Measurements from ENCODE around the gene ADNP. TPM values are rescaled to one million over a fixed set of nuclear protein-coding genes. Genes with fewer than 3 reads are reported as not detected.

ADNP gene
- total and polyA plus RNA-seq, 2 of the 13 experiments (the other 11 are each of a cell fraction or from before 2014, with no cell fraction given), result 21.0 to 21.5 TPM

DNA sequence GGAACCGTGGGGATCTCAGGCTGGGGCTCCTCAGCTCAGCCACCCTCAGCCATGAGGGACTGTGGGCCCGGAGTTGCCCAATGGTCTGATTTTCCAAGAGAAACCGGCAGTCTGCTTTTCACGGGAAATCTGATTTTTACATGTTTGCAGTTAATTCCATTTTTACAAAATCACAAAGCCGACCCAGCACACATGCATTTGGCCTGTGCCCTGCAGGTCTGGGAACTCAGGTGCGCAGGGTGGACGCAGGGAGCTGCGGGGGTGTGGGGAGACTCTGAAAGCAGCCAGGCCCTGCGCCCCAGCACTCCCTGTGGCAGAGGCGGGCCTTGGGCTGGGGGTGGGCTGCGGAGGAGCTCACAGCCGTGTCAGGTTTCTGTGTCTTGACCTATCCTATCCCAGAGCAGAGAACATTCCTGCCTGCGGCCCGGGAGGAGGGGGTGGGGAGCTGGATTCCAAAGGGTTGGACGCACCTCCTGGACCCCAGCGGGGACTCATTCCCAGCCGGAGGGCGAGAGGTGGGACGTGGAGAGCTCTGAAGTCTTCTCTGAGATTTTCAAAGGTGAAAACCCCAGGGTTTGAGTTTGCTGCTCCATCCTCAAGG, 60.6 kb downstream of the ADNP start (continued):
- TF ChIP-seq, protein P1, sequence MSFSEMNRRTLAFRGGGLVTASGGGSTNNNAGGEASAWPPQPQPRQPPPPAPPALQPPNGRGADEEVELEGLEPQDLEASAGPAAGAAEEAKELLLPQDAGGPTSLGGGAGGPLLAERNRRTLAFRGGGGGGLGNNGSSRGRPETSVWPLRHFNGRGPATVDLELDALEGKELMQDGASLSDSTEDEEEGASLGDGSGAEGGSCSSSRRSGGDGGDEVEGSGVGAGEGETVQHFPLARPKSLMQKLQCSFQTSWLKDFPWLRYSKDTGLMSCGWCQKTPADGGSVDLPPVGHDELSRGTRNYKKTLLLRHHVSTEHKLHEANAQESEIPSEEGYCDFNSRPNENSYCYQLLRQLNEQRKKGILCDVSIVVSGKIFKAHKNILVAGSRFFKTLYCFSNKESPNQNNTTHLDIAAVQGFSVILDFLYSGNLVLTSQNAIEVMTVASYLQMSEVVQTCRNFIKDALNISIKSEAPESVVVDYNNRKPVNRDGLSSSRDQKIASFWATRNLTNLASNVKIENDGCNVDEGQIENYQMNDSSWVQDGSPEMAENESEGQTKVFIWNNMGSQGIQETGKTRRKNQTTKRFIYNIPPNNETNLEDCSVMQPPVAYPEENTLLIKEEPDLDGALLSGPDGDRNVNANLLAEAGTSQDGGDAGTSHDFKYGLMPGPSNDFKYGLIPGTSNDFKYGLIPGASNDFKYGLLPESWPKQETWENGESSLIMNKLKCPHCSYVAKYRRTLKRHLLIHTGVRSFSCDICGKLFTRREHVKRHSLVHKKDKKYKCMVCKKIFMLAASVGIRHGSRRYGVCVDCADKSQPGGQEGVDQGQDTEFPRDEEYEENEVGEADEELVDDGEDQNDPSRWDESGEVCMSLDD (CRISPR knock-in tag; IDR thresholded peaks at IDR 0.05; ENCODE audit: borderline replicate concordance), result no peak
- TF ChIP-seq THYN1 (CRISPR knock-in tag; IDR thresholded peaks at IDR 0.05; ENCODE audit: borderline replicate concordance, low read depth) (no peak), RFXANK (CRISPR knock-in tag; IDR thresholded peaks at IDR 0.05) (no peak), SUZ12 (IDR thresholded peaks at IDR 0.05; ENCODE audit: low read depth, low read length) (no peak), PHF8 (CRISPR knock-in tag; IDR thresholded peaks at IDR 0.05) (peak; percentile 73), ZFY (CRISPR knock-in tag; IDR thresholded peaks at IDR 0.05) (0 out of 2 replicates have a peak, but pooled peaks have one; percentile 21), RELA (CRISPR knock-in tag; IDR thresholded peaks at IDR 0.05) (no peak), CHD2 (IDR thresholded peaks at IDR 0.05; ENCODE audit: low read depth, low read length) (no peak), KAT2B (IDR thresholded peaks at IDR 0.05; ENCODE audit: borderline replicate concordance, low read depth, low read length) (no peak), ASH2L (IDR thresholded peaks at IDR 0.05; ENCODE audit: insufficient read length, low read depth, low read length) (no peak), ZNF572 (CRISPR knock-in tag; IDR thresholded peaks at IDR 0.05) (peak; percentile 31; the same call in 1 of the 2 replicates)
- TF ChIP-seq, protein P2, sequence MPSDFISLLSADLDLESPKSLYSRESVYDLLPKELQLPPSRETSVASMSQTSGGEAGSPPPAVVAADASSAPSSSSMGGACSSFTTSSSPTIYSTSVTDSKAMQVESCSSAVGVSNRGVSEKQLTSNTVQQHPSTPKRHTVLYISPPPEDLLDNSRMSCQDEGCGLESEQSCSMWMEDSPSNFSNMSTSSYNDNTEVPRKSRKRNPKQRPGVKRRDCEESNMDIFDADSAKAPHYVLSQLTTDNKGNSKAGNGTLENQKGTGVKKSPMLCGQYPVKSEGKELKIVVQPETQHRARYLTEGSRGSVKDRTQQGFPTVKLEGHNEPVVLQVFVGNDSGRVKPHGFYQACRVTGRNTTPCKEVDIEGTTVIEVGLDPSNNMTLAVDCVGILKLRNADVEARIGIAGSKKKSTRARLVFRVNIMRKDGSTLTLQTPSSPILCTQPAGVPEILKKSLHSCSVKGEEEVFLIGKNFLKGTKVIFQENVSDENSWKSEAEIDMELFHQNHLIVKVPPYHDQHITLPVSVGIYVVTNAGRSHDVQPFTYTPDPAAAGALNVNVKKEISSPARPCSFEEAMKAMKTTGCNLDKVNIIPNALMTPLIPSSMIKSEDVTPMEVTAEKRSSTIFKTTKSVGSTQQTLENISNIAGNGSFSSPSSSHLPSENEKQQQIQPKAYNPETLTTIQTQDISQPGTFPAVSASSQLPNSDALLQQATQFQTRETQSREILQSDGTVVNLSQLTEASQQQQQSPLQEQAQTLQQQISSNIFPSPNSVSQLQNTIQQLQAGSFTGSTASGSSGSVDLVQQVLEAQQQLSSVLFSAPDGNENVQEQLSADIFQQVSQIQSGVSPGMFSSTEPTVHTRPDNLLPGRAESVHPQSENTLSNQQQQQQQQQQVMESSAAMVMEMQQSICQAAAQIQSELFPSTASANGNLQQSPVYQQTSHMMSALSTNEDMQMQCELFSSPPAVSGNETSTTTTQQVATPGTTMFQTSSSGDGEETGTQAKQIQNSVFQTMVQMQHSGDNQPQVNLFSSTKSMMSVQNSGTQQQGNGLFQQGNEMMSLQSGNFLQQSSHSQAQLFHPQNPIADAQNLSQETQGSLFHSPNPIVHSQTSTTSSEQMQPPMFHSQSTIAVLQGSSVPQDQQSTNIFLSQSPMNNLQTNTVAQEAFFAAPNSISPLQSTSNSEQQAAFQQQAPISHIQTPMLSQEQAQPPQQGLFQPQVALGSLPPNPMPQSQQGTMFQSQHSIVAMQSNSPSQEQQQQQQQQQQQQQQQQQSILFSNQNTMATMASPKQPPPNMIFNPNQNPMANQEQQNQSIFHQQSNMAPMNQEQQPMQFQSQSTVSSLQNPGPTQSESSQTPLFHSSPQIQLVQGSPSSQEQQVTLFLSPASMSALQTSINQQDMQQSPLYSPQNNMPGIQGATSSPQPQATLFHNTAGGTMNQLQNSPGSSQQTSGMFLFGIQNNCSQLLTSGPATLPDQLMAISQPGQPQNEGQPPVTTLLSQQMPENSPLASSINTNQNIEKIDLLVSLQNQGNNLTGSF (CRISPR knock-in tag; IDR thresholded peaks at IDR 0.05), result no peak
- TF ChIP-seq, protein P3, sequence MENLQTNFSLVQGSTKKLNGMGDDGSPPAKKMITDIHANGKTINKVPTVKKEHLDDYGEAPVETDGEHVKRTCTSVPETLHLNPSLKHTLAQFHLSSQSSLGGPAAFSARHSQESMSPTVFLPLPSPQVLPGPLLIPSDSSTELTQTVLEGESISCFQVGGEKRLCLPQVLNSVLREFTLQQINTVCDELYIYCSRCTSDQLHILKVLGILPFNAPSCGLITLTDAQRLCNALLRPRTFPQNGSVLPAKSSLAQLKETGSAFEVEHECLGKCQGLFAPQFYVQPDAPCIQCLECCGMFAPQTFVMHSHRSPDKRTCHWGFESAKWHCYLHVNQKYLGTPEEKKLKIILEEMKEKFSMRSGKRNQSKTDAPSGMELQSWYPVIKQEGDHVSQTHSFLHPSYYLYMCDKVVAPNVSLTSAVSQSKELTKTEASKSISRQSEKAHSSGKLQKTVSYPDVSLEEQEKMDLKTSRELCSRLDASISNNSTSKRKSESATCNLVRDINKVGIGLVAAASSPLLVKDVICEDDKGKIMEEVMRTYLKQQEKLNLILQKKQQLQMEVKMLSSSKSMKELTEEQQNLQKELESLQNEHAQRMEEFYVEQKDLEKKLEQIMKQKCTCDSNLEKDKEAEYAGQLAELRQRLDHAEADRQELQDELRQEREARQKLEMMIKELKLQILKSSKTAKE (CRISPR knock-in tag; IDR thresholded peaks at IDR 0.05; ENCODE audit: borderline replicate concordance), result no peak
- TF ChIP-seq, protein P4, sequence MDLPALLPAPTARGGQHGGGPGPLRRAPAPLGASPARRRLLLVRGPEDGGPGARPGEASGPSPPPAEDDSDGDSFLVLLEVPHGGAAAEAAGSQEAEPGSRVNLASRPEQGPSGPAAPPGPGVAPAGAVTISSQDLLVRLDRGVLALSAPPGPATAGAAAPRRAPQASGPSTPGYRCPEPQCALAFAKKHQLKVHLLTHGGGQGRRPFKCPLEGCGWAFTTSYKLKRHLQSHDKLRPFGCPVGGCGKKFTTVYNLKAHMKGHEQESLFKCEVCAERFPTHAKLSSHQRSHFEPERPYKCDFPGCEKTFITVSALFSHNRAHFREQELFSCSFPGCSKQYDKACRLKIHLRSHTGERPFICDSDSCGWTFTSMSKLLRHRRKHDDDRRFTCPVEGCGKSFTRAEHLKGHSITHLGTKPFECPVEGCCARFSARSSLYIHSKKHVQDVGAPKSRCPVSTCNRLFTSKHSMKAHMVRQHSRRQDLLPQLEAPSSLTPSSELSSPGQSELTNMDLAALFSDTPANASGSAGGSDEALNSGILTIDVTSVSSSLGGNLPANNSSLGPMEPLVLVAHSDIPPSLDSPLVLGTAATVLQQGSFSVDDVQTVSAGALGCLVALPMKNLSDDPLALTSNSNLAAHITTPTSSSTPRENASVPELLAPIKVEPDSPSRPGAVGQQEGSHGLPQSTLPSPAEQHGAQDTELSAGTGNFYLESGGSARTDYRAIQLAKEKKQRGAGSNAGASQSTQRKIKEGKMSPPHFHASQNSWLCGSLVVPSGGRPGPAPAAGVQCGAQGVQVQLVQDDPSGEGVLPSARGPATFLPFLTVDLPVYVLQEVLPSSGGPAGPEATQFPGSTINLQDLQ (CRISPR knock-in tag; IDR thresholded peaks at IDR 0.05), result no peak
- TF ChIP-seq, protein P5, sequence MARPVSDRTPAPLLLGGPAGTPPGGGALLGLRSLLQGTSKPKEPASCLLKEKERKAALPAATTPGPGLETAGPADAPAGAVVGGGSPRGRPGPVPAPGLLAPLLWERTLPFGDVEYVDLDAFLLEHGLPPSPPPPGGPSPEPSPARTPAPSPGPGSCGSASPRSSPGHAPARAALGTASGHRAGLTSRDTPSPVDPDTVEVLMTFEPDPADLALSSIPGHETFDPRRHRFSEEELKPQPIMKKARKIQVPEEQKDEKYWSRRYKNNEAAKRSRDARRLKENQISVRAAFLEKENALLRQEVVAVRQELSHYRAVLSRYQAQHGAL (CRISPR knock-in tag; IDR thresholded peaks at IDR 0.05; ENCODE audit: not compliant biosample characterization), result no peak

All from HepG2 (cell line).